Measurements from ENCODE around the gene PRPSAP2.
"Not testable (repeated sequence)": the region's sequence is repeated elsewhere in the genome, so short reads cannot be mapped to it uniquely, and the experiment has no call there.

PRPSAP2 gene

GRCh38 chr17:18857864-18858566, at the start of gene PRPSAP2:
Gene PRPSAP2 (plus strand): TSS chr17:18858131. CDS start chr17:18865834, 7,703 bp downstream.
- peak; percentile 97 for DNase-seq

GRCh38 chr17:18815924-18816323, 42.0 kb upstream of the PRPSAP2 start:
- DNase-seq = not testable (repeated sequence)

GRCh38 chr17:18816489-18817371, 41.2 kb upstream of the PRPSAP2 start:
- DNase-seq = peak; percentile 77

- DNase-seq = not testable (repeated sequence)
These were observed 36.5 kb upstream of the PRPSAP2 start for GRCh38 chr17:18821430-18821829.

- not testable (repeated sequence) for DNase-seq
These were observed 30.3 kb upstream of the PRPSAP2 start for GRCh38 chr17:18827613-18828012.

GRCh38 chr17:18848501-18848900, 9.4 kb upstream of the PRPSAP2 start:
- DNase-seq = no peak

GRCh38 chr17:18850679-18851078, 7.3 kb upstream of the PRPSAP2 start:
- no peak for DNase-seq

- no peak for DNase-seq
These were observed 6.7 kb upstream of the PRPSAP2 start for GRCh38 chr17:18851201-18851600.

- DNase-seq = no peak
These were observed 3.0 kb upstream of the PRPSAP2 start for GRCh38 chr17:18854956-18855355.

GRCh38 chr17:18855831-18856569, 1.9 kb upstream of the PRPSAP2 start:
- peak; percentile 96 for DNase-seq

GRCh38 chr17:18856570-18856915, 1.4 kb upstream of the PRPSAP2 start:
- DNase-seq = no peak

- DNase-seq = no peak
These were observed 775 bp downstream of the PRPSAP2 start for GRCh38 chr17:18858567-18859245.

- no peak for DNase-seq
These were observed 1.3 kb downstream of the PRPSAP2 start for GRCh38 chr17:18859256-18859655.

GRCh38 chr17:18860161-18860972, 2.4 kb downstream of the PRPSAP2 start:
- DNase-seq = no peak

GRCh38 chr17:18862011-18862410, 4.1 kb downstream of the PRPSAP2 start:
- no peak for DNase-seq

GRCh38 chr17:18864996-18865395, 7.1 kb downstream of the PRPSAP2 start:
- DNase-seq = not testable (repeated sequence)

- DNase-seq = no peak
These were observed 9.2 kb downstream of the PRPSAP2 start for GRCh38 chr17:18866866-18867813.

- no peak for DNase-seq
These were observed 19.2 kb downstream of the PRPSAP2 start for GRCh38 chr17:18877104-18877645.

GRCh38 chr17:18888766-18889290, 30.9 kb downstream of the PRPSAP2 start:
- no peak for DNase-seq

- no peak for DNase-seq
These were observed 31.7 kb downstream of the PRPSAP2 start for GRCh38 chr17:18889658-18890057.

All from DMS53 (cell line).